Measurements from ENCODE around the gene ADARB2. TPM values are rescaled to one million over a fixed set of nuclear protein-coding genes. Genes with fewer than 3 reads are reported as not detected.
A peak's percentile ranks its signal among the peaks of the same experiment; 100 is the strongest.

ADARB2 gene
- total RNA-seq, 4 donors from 2014 or later = 0.32 to 1.6 (median 0.80) TPM

GRCh38 chr10:1652151-1652550 lies 85.2 kb downstream of the ADARB2 start:
- H3K4me3 ChIP-seq = no peak overlapping the region
- TF ChIP-seq EP300 (IDR thresholded peaks at IDR 0.05) (no peak), POLR2AphosphoS5 (IDR thresholded peaks at IDR 0.05) (no peak), POLR2A (IDR thresholded peaks at IDR 0.05) (no peak), CTCF (IDR thresholded peaks at IDR 0.05) (no peak)
- no peaks in the 10 kb centered on the region for H3K36me3 ChIP-seq
- peaks cover 5% of the 10 kb centered on the region for H3K27me3 ChIP-seq
- H3K27ac ChIP-seq = no peak overlapping the region
- H3K4me1 ChIP-seq = no peaks in the 10 kb centered on the region
- no peak for DNase-seq (ENCODE audit: low spot score in 2 of 2)
- 60% methylated on average over 9 of the region's 9 CpGs for WGBS
- no peaks in the 10 kb centered on the region for H3K9me3 ChIP-seq

- 84% methylated on average over 18 of the region's 20 CpGs for WGBS
- no peaks in the 10 kb centered on the region for H3K4me1 ChIP-seq
Observed at GRCh38 chr10:1651270-1651966, 85.9 kb downstream of the ADARB2 start.

DNA sequence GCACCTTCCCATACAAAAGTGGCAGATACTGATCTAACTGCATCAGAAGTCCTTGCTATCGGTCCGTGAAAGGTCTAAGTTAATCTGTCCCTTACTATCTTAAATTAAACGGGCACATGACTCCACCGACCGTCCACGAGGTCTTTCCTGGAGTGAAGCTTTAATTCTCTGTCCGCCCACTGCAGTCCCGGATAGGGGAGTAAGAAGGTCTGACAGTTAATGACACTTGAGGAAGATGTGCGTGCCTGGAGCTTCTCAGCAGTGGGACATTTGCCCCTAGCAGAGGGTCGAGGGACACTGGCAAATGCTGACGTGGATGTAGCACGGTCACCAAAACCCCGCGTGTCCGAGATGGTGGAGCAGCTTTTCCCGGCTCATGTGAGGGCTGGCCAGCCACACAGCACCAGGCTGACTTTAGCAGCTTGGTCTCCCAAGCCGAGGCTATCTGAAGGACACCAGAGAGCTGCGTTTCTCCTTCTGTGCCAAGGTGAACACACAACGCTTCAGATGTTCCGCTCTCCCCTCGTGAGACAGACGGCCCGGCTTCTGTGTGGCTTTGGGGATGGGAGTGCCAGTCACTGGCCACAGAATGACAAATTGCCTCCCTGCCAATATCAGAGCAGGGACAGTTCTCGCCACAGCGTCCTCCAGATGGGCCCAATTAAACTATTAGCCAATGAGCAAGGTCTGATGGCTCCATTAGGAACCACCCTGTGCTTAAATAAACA lies 86.6 kb downstream of the ADARB2 start:
- H3K27me3 ChIP-seq = peaks cover 5% of the 10 kb centered on the region
- H3K9me3 ChIP-seq = no peaks in the 10 kb centered on the region
- H3K36me3 ChIP-seq = no peaks in the 10 kb centered on the region
- no peak for DNase-seq (ENCODE audit: low spot score in 2 of 2)
- H3K4me1 ChIP-seq = no peaks in the 10 kb centered on the region
- H3K4me3 ChIP-seq = no peak overlapping the region
- TF ChIP-seq CTCF (IDR thresholded peaks at IDR 0.05) (no peak), EP300 (IDR thresholded peaks at IDR 0.05) (no peak), POLR2AphosphoS5 (IDR thresholded peaks at IDR 0.05) (no peak)
- WGBS = 77% methylated on average over 24 of the region's 25 CpGs
- H3K27ac ChIP-seq = no peak overlapping the region

More at GRCh38 chr10:1651270-1651966, 85.9 kb downstream of the ADARB2 start:
- peaks cover 5% of the 10 kb centered on the region for H3K27me3 ChIP-seq
- H3K4me3 ChIP-seq = no peak overlapping the region
- no peaks in the 10 kb centered on the region for H3K36me3 ChIP-seq
- no peak for DNase-seq (ENCODE audit: low spot score in 2 of 2)
- TF ChIP-seq CTCF (IDR thresholded peaks at IDR 0.05) (no peak), POLR2A (IDR thresholded peaks at IDR 0.05) (no peak), POLR2AphosphoS5 (IDR thresholded peaks at IDR 0.05) (no peak), EP300 (IDR thresholded peaks at IDR 0.05) (no peak)
- no peak overlapping the region for H3K27ac ChIP-seq
- no peaks in the 10 kb centered on the region for H3K9me3 ChIP-seq

DNA sequence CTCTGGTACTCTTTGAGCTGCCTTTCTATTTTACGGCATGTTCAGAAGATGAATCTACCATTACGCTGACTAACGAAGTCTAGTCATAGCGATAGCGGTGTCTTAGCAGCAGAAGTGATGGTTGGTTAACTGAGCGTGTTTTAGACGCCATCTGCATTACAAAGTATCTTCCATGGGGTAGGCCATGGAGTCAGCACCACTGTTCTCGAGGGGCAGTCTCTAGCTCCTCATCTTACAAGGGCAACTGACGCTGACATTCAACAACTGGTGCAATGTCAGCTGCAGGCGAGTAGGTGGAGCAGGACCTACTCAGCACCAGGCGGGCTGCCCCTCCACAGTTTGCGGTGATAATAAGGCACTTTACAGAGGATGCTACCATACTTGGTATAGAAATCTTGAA lies 88.7 kb downstream of the ADARB2 start:
- no peak overlapping the region for H3K4me3 ChIP-seq
- peak in 1 of 2 donors; percentile 57 for DNase-seq (ENCODE audit: low spot score in 2 of 2)
- H3K27ac ChIP-seq = no peak overlapping the region
- no peaks in the 10 kb centered on the region for H3K36me3 ChIP-seq
- TF ChIP-seq CTCF (IDR thresholded peaks at IDR 0.05) (no peak), POLR2A (IDR thresholded peaks at IDR 0.05) (no peak), POLR2AphosphoS5 (IDR thresholded peaks at IDR 0.05) (no peak), EP300 (IDR thresholded peaks at IDR 0.05) (no peak)
- WGBS = 87% methylated on average over 12 of the region's 12 CpGs
- no peaks in the 10 kb centered on the region for H3K4me1 ChIP-seq
- H3K9me3 ChIP-seq = no peaks in the 10 kb centered on the region
- peaks cover 5% of the 10 kb centered on the region for H3K27me3 ChIP-seq

DNA sequence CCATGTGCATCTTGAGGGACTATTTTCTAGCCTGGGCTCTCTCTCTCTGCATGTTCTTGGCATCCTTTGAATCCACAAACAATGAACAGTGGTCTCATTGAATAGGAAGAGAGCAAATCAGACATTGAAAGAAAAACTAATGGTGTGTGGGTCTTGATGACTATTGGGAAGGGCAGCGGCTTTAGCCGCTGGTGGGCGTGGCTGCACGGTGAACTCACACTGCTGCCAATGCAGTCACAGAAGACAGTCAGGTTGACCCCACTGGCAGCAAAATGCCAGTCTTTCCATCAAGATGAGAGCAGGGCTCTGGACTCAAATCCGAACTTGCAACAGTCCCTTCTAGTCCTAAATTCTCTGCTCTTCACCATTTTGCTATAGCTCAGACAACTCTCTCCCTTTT lies 91.0 kb downstream of the ADARB2 start:
- no peak overlapping the region for H3K27ac ChIP-seq
- WGBS = 71% methylated on average over 5 of the region's 5 CpGs
- no peaks in the 10 kb centered on the region for H3K4me1 ChIP-seq
- H3K4me3 ChIP-seq = no peak overlapping the region
- H3K36me3 ChIP-seq = no peaks in the 10 kb centered on the region
- no peak for TF ChIP-seq EP300 (IDR thresholded peaks at IDR 0.05)
- TF ChIP-seq CTCF (IDR thresholded peaks at IDR 0.05) = no peak
- TF ChIP-seq POLR2A (IDR thresholded peaks at IDR 0.05) = no peak
- no peaks in the 10 kb centered on the region for H3K9me3 ChIP-seq
- peak in 1 of 2 donors; percentile 43 for DNase-seq (ENCODE audit: low spot score in 2 of 2)
- H3K27me3 ChIP-seq = peaks cover 7% of the 10 kb centered on the region

Measured in suprapubic skin (tissue), 4 donors.